Activated naive CD4-positive, alpha-beta T cell treated with anti-CD3 and anti-CD28 coated beads, Interleukin-2, amount 10 ng/mL, durations not matched to agents 7 days and 5 days (primary cell): ENCODE results near the gene DNMT3A.

Experiments used
- CTCF ChIA-PET: fragments of 350-600 bp; sonication (Branson Sonifier 250); formaldehyde crosslinking; loops from one replicate; lab custom pipeline; 2021; ENCODE audit warnings: antibody characterized with exemption; lab: Charles Lee
- DNase-seq: peaks from one replicate; pipeline ENCODE4 v3.0.0-alpha.2; 2020
- H3K27ac Mint-ChIP-seq: one replicate; pipeline ENCODE4 v1.8.0; 2021; ENCODE audit warnings: mild to moderate bottlenecking, moderate library complexity, mixed read lengths
- H3K27me3 Mint-ChIP-seq: one replicate; pipeline ENCODE4 v1.8.0; 2021; ENCODE audit warnings: mild to moderate bottlenecking, mixed read lengths
- H3K36me3 Mint-ChIP-seq: one replicate; pipeline ENCODE4 v1.8.0; 2021; ENCODE audit warnings: mixed read lengths
- H3K4me1 Mint-ChIP-seq: one replicate; pipeline ENCODE4 v1.8.0; 2021; ENCODE audit warnings: mixed read lengths
- H3K4me3 Mint-ChIP-seq: one replicate; pipeline ENCODE4 v1.8.0; 2021; ENCODE audit warnings: mild to moderate bottlenecking, moderate library complexity, mixed read lengths
- H3K9me3 Mint-ChIP-seq: one replicate; pipeline ENCODE4 v1.8.0; 2021; ENCODE audit warnings: mixed read lengths

DNMT3A gene

GRCh38 chr2:25347846-25348245, 6.1 kb upstream of the DNMT3A start:
- CTCF ChIA-PET: interaction anchor here (0.9 to 2.4 kb wide), 3 partner anchors 13 to 28 kb away, joined by 3 to 9 read pairs (median 3); no protein-coding TSS in a partner anchor
- Mint-ChIP-seq H3K36me3 (no peaks in the 10 kb centered on the region), H3K4me3 (no peak overlapping the region), H3K9me3 (peaks cover 2% of the 10 kb centered on the region), H3K27me3 (peaks cover 55% of the 10 kb centered on the region), H3K4me1 (peaks cover 17% of the 10 kb centered on the region), H3K27ac (no peak overlapping the region)
- DNase-seq: no peak

- Mint-ChIP-seq H3K27me3 (peaks cover 56% of the 10 kb centered on the region), H3K9me3 (peaks cover 2% of the 10 kb centered on the region), H3K36me3 (no peaks in the 10 kb centered on the region), H3K4me1 (peaks cover 22% of the 10 kb centered on the region), H3K27ac (no peak overlapping the region), H3K4me3 (no peak overlapping the region)
- CTCF ChIA-PET: interaction anchor here (0.6 to 2.4 kb wide), 5 partner anchors 13 to 1008 kb away, joined by 3 to 9 read pairs (median 3); no protein-coding TSS in a partner anchor
- DNase-seq: no peak
Observed at GRCh38 chr2:25347205-25347815, 5.6 kb upstream of the DNMT3A start.

DNA sequence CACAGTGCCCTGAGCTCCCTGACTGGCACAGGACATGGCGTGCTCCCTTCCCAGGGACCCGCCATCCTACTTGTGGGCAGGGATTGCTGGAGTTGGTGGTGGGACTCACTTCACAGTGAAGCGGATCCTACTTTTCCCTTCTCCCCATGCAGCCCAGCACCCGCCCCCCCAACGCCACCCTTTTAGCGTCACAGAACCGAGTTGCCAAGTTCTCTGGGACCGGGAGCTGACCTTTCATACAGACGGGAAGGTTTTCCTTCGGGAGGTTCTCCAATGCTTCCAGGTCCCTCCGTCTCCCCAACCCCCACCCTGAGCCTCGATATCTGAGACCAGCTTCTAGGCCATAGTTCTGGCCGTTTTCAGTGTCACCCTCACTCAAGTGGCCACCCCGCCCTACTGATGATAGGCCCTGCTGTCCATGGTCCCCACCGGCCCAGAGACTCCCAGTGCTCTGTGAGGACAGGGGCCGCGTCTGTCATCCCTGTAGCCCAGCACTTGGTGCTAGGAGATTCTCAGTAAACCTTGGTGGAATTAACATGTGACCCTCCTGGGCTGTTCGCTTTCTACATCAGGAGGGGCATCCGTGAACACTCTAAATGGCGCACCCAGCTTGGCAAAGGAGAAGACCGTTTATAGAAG, 1.6 kb upstream of the DNMT3A start:
- CTCF ChIA-PET: interaction anchor here (0.7 to 1.8 kb wide), 12 partner anchors 10 to 215 kb away, joined by 3 to 9 read pairs (median 4); no protein-coding TSS in a partner anchor
- Mint-ChIP-seq H3K4me3 (peak overlapping the region; percentile 85), H3K4me1 (peaks cover 28% of the 10 kb centered on the region), H3K9me3 (no peaks in the 10 kb centered on the region), H3K36me3 (peaks cover 3% of the 10 kb centered on the region), H3K27me3 (peaks cover 33% of the 10 kb centered on the region), H3K27ac (peak overlapping the region; percentile 49)
- DNase-seq: no peak

DNA sequence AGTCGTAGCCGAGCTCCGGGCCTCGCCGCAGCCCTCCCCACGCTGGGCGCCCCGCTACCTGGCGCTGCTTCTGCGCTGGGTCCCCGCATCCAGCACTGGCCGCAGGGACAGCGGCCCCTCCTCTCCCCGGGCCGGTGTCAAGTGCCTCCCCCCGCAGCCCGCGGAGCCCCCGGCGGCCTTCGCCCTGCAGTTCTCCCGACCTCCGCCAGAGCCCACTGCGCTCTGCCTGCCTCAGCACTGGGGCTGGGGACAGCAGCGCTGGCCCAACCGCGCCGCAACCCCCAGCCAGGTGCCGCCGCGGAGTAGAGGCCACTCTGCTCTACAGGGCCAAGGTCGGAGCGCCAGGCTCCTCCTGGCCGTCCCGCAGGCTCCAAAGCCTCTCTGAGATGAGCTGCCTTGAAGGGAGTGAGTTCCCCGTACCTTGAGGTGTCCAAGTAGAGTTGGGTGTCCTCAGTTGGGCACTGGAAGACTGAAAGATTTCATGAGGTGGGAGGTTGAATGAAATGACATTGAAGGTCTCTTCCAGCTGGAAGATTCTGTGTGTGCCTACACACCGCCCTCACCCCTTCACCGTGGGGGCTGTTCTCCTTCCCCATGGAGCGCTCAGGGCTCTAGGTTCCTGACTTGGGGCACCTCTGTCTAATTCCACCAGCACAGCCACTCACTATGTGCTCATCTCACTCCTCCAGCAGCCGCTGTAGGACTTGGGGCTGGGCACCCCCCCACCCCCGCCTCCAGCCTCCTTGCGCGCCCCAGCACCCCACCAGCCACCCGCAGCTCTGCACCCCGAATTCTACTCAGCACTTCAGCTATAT, 854 bp upstream of the DNMT3A start:
- H3K4me1 Mint-ChIP-seq: peaks cover 31% of the 10 kb centered on the region
- CTCF ChIA-PET: interaction anchor here (0.6 to 1.8 kb wide), 14 partner anchors 11 to 216 kb away, joined by 3 to 9 read pairs (median 4); no protein-coding TSS in a partner anchor
- peak overlapping the region; percentile 84 for H3K27ac Mint-ChIP-seq
- H3K27me3 Mint-ChIP-seq: peaks cover 26% of the 10 kb centered on the region
- peak; percentile 89 for DNase-seq
- peaks cover 3% of the 10 kb centered on the region for H3K36me3 Mint-ChIP-seq
- H3K4me3 Mint-ChIP-seq: peak overlapping the region; percentile 85
- no peaks in the 10 kb centered on the region for H3K9me3 Mint-ChIP-seq

DNA sequence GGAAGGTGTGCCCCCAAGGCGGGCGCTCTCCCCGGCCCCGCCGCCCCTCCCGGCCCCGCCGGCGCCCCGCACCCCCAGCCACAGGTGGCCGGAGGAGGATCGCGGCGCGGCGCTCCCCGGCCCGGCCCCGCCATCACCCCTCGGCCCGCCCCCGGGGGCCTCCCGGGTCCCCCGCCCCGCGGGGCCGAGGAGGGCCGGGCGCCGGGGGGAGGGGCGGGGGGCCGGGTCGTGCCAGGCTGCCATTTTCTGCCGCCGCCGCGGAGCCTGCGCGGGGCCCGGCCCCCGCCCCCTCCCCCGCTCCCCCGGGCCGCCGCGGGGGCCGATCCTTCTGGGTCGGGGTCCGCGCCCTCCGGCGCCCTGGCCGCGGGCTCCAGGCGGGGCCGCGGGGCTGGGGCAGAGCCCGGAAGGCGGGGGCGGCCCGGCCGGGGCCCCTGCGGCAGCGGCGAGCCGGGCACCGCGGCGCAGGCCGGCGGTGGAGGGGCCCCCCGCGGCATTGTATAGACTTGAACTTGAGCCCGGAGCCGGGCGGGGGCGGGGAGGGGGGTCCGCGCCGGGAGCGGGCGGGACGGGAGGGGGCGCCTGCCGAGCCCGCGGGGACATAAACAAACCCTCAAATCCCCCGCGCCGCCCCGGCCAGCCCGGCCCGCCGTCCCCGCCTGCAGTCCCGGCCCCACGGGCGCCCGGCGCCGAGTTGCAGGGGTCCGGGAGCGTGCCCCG, 556 bp downstream of the DNMT3A start:
- H3K27ac Mint-ChIP-seq: no peak overlapping the region
- H3K27me3 Mint-ChIP-seq: peaks cover 22% of the 10 kb centered on the region
- no peak overlapping the region for H3K4me3 Mint-ChIP-seq
- H3K4me1 Mint-ChIP-seq: peaks cover 43% of the 10 kb centered on the region
- peaks cover 7% of the 10 kb centered on the region for H3K36me3 Mint-ChIP-seq
- CTCF ChIA-PET: interaction anchor here (1.0 kb wide), 1 partner anchor 46 kb away, joined by 3 read pairs; no protein-coding TSS in a partner anchor
- peak; percentile 43 for DNase-seq
- H3K9me3 Mint-ChIP-seq: no peaks in the 10 kb centered on the region

GRCh38 chr2:25340181-25340921, 1.4 kb downstream of the DNMT3A start:
- Mint-ChIP-seq H3K9me3 (no peaks in the 10 kb centered on the region), H3K36me3 (peaks cover 7% of the 10 kb centered on the region), H3K4me3 (peak overlapping the region; percentile 67), H3K27me3 (peaks cover 22% of the 10 kb centered on the region), H3K27ac (no peak overlapping the region), H3K4me1 (peaks cover 50% of the 10 kb centered on the region)
- CTCF ChIA-PET: interaction anchor here (0.6 to 1.3 kb wide), 3 partner anchors 45 to 217 kb away, joined by 3 read pairs; no protein-coding TSS in a partner anchor
- peak; percentile 46 for DNase-seq

- DNase-seq: no peak
- H3K27ac Mint-ChIP-seq: peak overlapping the region; percentile 81
- H3K4me1 Mint-ChIP-seq: peaks cover 55% of the 10 kb centered on the region
Observed at GRCh38 chr2:25339791-25340180, 1.9 kb downstream of the DNMT3A start.

GRCh38 chr2:25339211-25339674, 2.5 kb downstream of the DNMT3A start:
- Mint-ChIP-seq H3K9me3 (no peaks in the 10 kb centered on the region), H3K27ac (peak overlapping the region; percentile 79), H3K4me1 (peaks cover 61% of the 10 kb centered on the region), H3K4me3 (peak overlapping the region; percentile 69), H3K27me3 (peaks cover 14% of the 10 kb centered on the region), H3K36me3 (peaks cover 7% of the 10 kb centered on the region)
- DNase-seq: no peak
- CTCF ChIA-PET: interaction anchor here (1.1 to 2.3 kb wide), 3 partner anchors 30 to 63 kb away, joined by 3 to 8 read pairs (median 3); no protein-coding TSS in a partner anchor

More at GRCh38 chr2:25339791-25340180, 1.9 kb downstream of the DNMT3A start:
- H3K4me3 Mint-ChIP-seq: peak overlapping the region; percentile 69
- H3K36me3 Mint-ChIP-seq: peaks cover 7% of the 10 kb centered on the region
- no peaks in the 10 kb centered on the region for H3K9me3 Mint-ChIP-seq
- H3K27me3 Mint-ChIP-seq: peaks cover 19% of the 10 kb centered on the region
- CTCF ChIA-PET: interaction anchor here (0.6 to 1.3 kb wide), 3 partner anchors 45 to 218 kb away, joined by 3 read pairs; no protein-coding TSS in a partner anchor

- CTCF ChIA-PET: interaction anchor here (1.1 to 2.3 kb wide), 2 partner anchors 29 to 38 kb away, joined by 3 to 8 read pairs; no protein-coding TSS in a partner anchor
- no peak for DNase-seq
- H3K9me3 Mint-ChIP-seq: no peaks in the 10 kb centered on the region
- H3K4me1 Mint-ChIP-seq: peaks cover 69% of the 10 kb centered on the region
- peaks cover 8% of the 10 kb centered on the region for H3K27me3 Mint-ChIP-seq
- H3K4me3 Mint-ChIP-seq: no peak overlapping the region
- peak overlapping the region; percentile 79 for H3K27ac Mint-ChIP-seq
- peaks cover 7% of the 10 kb centered on the region for H3K36me3 Mint-ChIP-seq
Observed at GRCh38 chr2:25338401-25338800, 3.3 kb downstream of the DNMT3A start.

- H3K27ac Mint-ChIP-seq: peak overlapping the region; percentile 81
- H3K27me3 Mint-ChIP-seq: peaks cover 5% of the 10 kb centered on the region
- H3K9me3 Mint-ChIP-seq: no peaks in the 10 kb centered on the region
- H3K4me1 Mint-ChIP-seq: peaks cover 73% of the 10 kb centered on the region
- CTCF ChIA-PET: interaction anchor here (0.9 to 2.3 kb wide), 3 partner anchors 24 to 39 kb away, joined by 3 to 8 read pairs (median 4); no protein-coding TSS in a partner anchor
- peaks cover 7% of the 10 kb centered on the region for H3K36me3 Mint-ChIP-seq
- no peak for DNase-seq
- H3K4me3 Mint-ChIP-seq: peak overlapping the region; percentile 2
Observed at GRCh38 chr2:25337891-25338290, 3.8 kb downstream of the DNMT3A start.

DNA sequence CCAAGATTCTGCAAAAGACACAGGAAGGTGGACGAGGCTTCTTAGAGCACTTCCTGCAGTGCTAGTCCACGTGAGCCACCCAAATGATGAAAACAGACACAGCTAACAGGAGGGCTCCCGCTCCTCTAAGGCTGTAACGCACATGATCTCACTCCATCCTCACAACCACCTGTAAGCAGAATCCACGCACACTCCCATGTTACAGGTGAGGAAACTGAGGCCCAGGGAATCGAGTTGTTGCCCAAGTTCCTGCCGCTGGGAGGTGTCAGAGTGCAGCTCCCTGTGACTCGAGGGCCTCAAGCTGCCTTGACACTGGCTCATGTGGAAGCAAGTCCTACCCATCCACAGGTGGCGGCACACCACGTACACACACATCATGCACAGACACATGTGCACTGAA, 4.4 kb downstream of the DNMT3A start:
- peaks cover 70% of the 10 kb centered on the region for H3K4me1 Mint-ChIP-seq
- peaks cover 7% of the 10 kb centered on the region for H3K36me3 Mint-ChIP-seq
- peak overlapping the region; percentile 81 for H3K27ac Mint-ChIP-seq
- peak overlapping the region; percentile 2 for H3K4me3 Mint-ChIP-seq
- CTCF ChIA-PET: interaction anchor here (0.9 to 2.3 kb wide), 5 partner anchors 14 to 39 kb away, joined by 3 to 8 read pairs (median 3); no protein-coding TSS in a partner anchor
- no peak for DNase-seq
- H3K27me3 Mint-ChIP-seq: no peaks in the 10 kb centered on the region
- no peaks in the 10 kb centered on the region for H3K9me3 Mint-ChIP-seq

- no peak overlapping the region for H3K4me3 Mint-ChIP-seq
- CTCF ChIA-PET: interaction anchor here (0.9 to 1.2 kb wide), 2 partner anchors 13 to 26 kb away, joined by 3 to 5 read pairs; no protein-coding TSS in a partner anchor
Observed at GRCh38 chr2:25336383-25336841, 5.3 kb downstream of the DNMT3A start.

More at GRCh38 chr2:25336383-25336841, 5.3 kb downstream of the DNMT3A start:
- Mint-ChIP-seq H3K36me3 (peaks cover 8% of the 10 kb centered on the region), H3K27me3 (no peaks in the 10 kb centered on the region), H3K4me1 (peaks cover 75% of the 10 kb centered on the region), H3K9me3 (no peaks in the 10 kb centered on the region), H3K27ac (peak overlapping the region; percentile 81)
- DNase-seq: no peak
